ENCODE results near the gene CHST8.

GRCh38 chr19:33712268-33712667 is 90.5 kb downstream of the CHST8 start:
- TF ChIP-seq SIN3A (IDR thresholded peaks at IDR 0.05; ENCODE audit: borderline replicate concordance, low read depth, low read length) = no peak
- TF ChIP-seq CTCF (IDR thresholded peaks at IDR 0.05) = no peak
- TF ChIP-seq EZH2phosphoT487 (IDR thresholded peaks at IDR 0.05; ENCODE audit: borderline replicate concordance, low read depth) = no peak

Measured in SK-N-SH (cell line).